ENCODE results near the gene NRIP1.

DNA sequence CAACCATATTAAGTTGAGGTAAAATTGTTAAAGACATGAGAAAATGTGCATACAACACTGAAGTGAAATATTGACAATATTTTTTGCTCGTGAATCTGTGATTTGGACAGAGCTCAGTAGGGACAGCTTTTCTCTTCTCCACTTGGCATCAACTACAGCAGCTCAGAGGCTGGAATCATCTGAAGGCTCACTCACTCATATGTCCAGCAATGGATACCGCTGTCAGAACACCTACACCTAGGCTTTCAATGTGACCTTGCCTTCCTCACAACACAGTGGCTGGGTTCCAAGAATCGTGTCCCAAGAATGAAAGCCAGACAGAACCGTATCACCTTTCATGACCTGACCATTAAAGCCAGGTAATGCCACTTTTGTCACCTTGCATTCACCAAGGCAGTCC is 115.2 kb downstream of the NRIP1 start:
- TF ChIP-seq, protein P1, sequence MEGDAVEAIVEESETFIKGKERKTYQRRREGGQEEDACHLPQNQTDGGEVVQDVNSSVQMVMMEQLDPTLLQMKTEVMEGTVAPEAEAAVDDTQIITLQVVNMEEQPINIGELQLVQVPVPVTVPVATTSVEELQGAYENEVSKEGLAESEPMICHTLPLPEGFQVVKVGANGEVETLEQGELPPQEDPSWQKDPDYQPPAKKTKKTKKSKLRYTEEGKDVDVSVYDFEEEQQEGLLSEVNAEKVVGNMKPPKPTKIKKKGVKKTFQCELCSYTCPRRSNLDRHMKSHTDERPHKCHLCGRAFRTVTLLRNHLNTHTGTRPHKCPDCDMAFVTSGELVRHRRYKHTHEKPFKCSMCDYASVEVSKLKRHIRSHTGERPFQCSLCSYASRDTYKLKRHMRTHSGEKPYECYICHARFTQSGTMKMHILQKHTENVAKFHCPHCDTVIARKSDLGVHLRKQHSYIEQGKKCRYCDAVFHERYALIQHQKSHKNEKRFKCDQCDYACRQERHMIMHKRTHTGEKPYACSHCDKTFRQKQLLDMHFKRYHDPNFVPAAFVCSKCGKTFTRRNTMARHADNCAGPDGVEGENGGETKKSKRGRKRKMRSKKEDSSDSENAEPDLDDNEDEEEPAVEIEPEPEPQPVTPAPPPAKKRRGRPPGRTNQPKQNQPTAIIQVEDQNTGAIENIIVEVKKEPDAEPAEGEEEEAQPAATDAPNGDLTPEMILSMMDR (IDR thresholded peaks at IDR 0.05 in 2 of 3, conservative IDR thresholded peaks at IDR 0.05 in 1 of 3; ENCODE audit: borderline replicate concordance in 1 of 3, insufficient read depth in 1 of 3, low read depth in 2 of 3, low read length in 2 of 3), result no peak
- no peak for TF ChIP-seq EGR1 (IDR thresholded peaks at IDR 0.05; ENCODE audit: low read depth)
- no peak for TF ChIP-seq SRF (IDR thresholded peaks at IDR 0.05; ENCODE audit: low read depth)
- no peak for TF ChIP-seq POLR2A (IDR thresholded peaks at IDR 0.05; ENCODE audit: borderline replicate concordance, extremely low read depth, insufficient read depth, insufficient read length)
- no peak for TF ChIP-seq POLR2AphosphoS5 (IDR thresholded peaks at IDR 0.05; ENCODE audit: low read depth, low read length)

Data from HCT116 (cell line).